Nephron progenitor cell (in vitro differentiated cells): ENCODE measurements around the gene ARL8B.
A peak's percentile ranks its signal among the peaks of the same experiment; 100 is the strongest.

Source experiments
- DNase-seq: peaks from one replicate; pipeline ENCODE4 v3.0.0; 2021
- H3K27ac Mint-ChIP-seq: 2 replicates; pipeline ENCODE4 v1.8.0; 2021; ENCODE audit warnings: mild to moderate bottlenecking, moderate library complexity, mixed read lengths
- H3K27me3 Mint-ChIP-seq: 2 replicates; pipeline ENCODE4 v1.8.0; 2021; ENCODE audit warnings: mild to moderate bottlenecking, low read depth, mixed read lengths; ENCODE audit not compliant: poor library complexity
- H3K36me3 Mint-ChIP-seq: 2 replicates; pipeline ENCODE4 v1.8.0; 2021; ENCODE audit warnings: low read depth, mixed read lengths
- H3K4me1 Mint-ChIP-seq: 2 replicates; pipeline ENCODE4 v1.8.0; 2021; ENCODE audit warnings: mixed read lengths
- H3K4me3 Mint-ChIP-seq: 2 replicates; pipeline ENCODE4 v1.8.0; 2021; ENCODE audit warnings: mild to moderate bottlenecking, moderate library complexity, mixed read lengths
- H3K9me3 Mint-ChIP-seq: 2 replicates; pipeline ENCODE4 v1.8.0; 2021; ENCODE audit warnings: mild to moderate bottlenecking, moderate library complexity, mixed read lengths
- TF ChIP-seq, protein P1 (sequence below): fragments of 200-600 bp; sonication (generic); IDR thresholded peaks from 2 replicates; pipeline ENCODE4 v1.5.0; 2021; ENCODE audit warnings: antibody characterized with exemption

ARL8B gene

DNA sequence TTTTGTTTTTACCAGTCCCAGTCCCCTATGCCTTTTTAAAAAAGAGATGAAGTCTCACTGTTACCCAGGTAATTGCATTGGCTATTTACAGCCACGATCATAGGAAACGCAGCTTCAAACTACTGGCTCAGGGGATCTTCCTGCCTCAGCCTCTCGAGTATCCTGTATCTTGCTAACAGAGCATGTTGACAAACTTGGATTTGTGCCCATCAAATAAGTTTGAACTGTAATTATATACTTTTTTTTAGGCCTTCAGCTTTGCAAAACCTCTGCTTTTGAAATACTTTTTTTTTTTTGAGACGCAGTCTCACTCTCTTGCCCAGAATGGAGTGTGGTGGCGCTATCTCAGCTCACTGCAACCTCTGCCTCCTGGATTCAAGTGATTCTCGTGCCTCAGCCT is 62.4 kb downstream of the ARL8B start:
- no peak overlapping the region for H3K27ac Mint-ChIP-seq
- TF ChIP-seq, protein P1, sequence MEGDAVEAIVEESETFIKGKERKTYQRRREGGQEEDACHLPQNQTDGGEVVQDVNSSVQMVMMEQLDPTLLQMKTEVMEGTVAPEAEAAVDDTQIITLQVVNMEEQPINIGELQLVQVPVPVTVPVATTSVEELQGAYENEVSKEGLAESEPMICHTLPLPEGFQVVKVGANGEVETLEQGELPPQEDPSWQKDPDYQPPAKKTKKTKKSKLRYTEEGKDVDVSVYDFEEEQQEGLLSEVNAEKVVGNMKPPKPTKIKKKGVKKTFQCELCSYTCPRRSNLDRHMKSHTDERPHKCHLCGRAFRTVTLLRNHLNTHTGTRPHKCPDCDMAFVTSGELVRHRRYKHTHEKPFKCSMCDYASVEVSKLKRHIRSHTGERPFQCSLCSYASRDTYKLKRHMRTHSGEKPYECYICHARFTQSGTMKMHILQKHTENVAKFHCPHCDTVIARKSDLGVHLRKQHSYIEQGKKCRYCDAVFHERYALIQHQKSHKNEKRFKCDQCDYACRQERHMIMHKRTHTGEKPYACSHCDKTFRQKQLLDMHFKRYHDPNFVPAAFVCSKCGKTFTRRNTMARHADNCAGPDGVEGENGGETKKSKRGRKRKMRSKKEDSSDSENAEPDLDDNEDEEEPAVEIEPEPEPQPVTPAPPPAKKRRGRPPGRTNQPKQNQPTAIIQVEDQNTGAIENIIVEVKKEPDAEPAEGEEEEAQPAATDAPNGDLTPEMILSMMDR, result no peak

DNA sequence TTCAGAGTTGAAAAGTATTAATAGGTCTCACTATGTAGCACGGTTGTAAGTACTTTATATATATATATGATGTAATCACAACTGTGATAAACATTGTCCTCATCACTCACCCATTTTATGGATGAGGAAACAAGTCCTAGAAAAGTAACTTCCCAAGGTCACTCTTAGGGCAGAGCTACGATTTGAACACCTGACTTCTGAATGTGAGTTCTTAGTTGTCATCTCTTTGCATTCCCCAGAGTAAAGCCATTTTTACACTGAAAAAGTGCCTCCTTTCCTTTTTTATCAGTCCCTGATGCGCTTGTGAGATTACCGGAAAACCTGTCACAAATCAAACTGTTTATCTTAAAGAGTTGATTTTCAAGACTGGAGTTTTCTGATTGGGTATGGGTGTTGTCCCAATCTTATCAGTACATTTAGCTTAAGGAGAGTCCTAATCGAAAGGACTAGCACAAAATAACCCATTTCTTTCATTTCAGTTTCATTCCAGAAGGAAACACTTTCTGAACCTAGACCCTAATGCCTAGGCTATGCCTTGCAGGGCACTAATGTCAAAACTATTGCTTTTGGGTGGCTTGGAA is 63.1 kb downstream of the ARL8B start:
- H3K9me3 Mint-ChIP-seq, result no peaks in the 10 kb centered on the region
- H3K27me3 Mint-ChIP-seq, result no peaks in the 10 kb centered on the region
- TF ChIP-seq, protein P1, result no peak
- peaks cover 39% of the 10 kb centered on the region for H3K4me1 Mint-ChIP-seq
- no peak overlapping the region for H3K4me3 Mint-ChIP-seq
- H3K27ac Mint-ChIP-seq, result no peak overlapping the region
- peaks cover 22% of the 10 kb centered on the region for H3K36me3 Mint-ChIP-seq
- no peak for DNase-seq

More for the DNA sequence above, 62.4 kb downstream of the ARL8B start:
- DNase-seq, result no peak
- Mint-ChIP-seq H3K4me3 (no peak overlapping the region), H3K4me1 (peaks cover 32% of the 10 kb centered on the region), H3K27me3 (no peaks in the 10 kb centered on the region), H3K36me3 (peaks cover 17% of the 10 kb centered on the region), H3K9me3 (no peaks in the 10 kb centered on the region)

DNA sequence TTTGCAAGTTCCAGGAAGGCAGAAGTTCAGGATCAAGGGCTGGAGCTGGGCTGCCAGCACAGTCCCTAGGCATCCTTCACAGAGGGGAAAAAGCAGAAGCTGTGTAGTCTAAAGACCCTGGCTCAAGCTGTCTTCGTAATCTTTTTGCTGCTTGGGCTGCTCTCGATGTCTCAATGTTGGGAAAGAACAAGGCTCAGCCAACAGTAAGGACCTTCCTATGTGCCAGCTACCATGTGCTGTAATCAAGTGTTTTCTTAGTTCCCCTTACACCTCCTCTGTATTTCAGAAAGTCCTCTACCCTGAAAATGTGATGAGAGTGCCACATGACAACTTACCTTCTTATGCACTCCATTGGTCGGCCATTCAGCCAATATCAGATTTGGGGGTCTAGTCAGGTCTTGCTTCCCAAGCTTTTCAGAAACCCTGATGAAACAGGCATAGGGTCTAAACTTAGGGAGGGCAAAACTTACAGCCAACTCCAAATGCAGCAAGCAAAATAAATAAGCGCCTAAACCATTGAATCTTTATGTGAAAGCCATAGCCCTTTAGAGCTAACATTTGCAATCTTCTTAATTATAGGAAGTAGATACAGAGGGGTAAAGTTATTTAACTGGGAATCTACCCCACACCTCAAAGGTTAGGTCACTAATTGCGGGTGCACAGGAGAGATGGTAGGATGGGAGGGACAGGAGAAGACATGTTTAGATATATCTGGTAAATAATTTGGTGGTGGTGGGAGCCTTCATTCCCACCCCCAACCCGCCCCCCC is 64.2 kb downstream of the ARL8B start:
- Mint-ChIP-seq H3K27me3 (no peaks in the 10 kb centered on the region), H3K4me1 (peaks cover 40% of the 10 kb centered on the region), H3K4me3 (peak overlapping the region; percentile 88), H3K36me3 (peaks cover 20% of the 10 kb centered on the region), H3K9me3 (no peaks in the 10 kb centered on the region), H3K27ac (no peak overlapping the region)
- TF ChIP-seq, protein P1, result no peak
- no peak for DNase-seq

DNA sequence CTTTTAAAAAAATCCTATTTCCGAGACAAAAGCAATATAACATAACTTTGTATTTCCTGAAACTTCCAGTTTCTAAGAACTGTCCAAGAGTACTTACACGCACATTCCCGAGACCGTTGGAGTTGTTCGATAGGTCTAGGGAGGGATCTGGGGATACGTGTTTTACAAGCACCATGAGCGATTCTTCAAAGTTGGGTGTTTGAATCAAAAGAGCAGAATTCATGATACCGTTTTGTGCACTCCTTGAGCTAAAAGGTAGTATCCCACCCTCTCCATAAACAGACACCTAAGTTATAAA is 64.7 kb downstream of the ARL8B start:
- peaks cover 41% of the 10 kb centered on the region for H3K4me1 Mint-ChIP-seq
- no peaks in the 10 kb centered on the region for H3K9me3 Mint-ChIP-seq
- H3K27me3 Mint-ChIP-seq, result no peaks in the 10 kb centered on the region
- TF ChIP-seq, protein P1, result no peak
- DNase-seq, result no peak
- peak overlapping the region; percentile 88 for H3K4me3 Mint-ChIP-seq
- H3K27ac Mint-ChIP-seq, result no peak overlapping the region
- H3K36me3 Mint-ChIP-seq, result peaks cover 22% of the 10 kb centered on the region

DNA sequence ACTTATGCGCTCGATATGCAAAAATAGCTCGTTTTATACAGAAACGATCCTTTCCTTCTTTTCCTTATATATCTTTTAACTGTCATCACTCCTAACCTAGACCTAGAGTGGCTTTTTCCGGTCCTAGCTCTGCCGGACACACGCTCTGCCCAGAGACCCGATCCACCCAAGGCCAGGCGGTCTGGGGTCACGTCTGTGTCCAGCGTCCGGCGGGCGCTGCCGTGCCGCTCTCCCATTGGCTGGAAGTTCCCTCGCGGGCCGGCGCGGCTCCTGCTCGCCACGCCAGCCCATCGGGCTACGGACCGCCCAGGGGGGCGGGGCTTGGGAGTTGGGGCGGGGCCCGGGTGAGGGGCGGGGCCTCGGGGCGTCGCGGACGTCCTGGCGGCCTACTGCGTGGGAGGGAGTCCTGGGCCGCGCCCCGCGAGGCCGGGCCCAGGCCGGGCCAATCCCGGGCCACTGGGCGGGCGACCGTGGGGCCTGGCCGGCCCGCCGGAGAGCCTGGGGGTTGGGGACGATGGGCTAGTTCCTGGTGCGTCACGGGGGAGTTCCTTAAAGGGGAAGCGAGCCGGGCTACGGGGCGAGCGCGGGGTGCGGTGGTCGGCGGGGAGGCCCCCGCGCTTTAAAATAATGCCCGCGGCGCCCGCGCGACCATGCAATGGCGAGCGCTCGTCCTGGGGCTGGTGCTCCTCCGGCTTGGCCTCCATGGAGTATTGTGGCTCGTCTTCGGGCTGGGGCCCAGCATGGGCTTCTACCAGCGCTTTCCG is 65.2 kb downstream of the ARL8B start, which contains the start of gene EDEM1:
EDEM1 (plus strand) TSS at position 552 of the 764 bp plus-strand sequence; CDS start at position 651, 99 bp downstream.
- TF ChIP-seq, protein P1, result no peak

More for the DNA sequence above, 65.2 kb downstream of the ARL8B start, which contains the start of gene EDEM1:
- peak; percentile 97 for DNase-seq
- H3K9me3 Mint-ChIP-seq, result no peaks in the 10 kb centered on the region
- no peaks in the 10 kb centered on the region for H3K27me3 Mint-ChIP-seq
- peak within 1 kb of the TSS; percentile 95 for H3K27ac Mint-ChIP-seq
- peaks cover 47% of the 10 kb centered on the region for H3K4me1 Mint-ChIP-seq
- H3K36me3 Mint-ChIP-seq, result peaks cover 23% of the 10 kb centered on the region
- peak within 1 kb of the TSS; percentile 92 for H3K4me3 Mint-ChIP-seq
